Central memory CD8-positive, alpha-beta T cell (primary cell): Measurements from ENCODE around the gene NVL.

Source experiments
- ATAC-seq: fragments of 150-1000 bp; cut with Tn5 transposase; replicated peaks from 2 replicates; pipeline ENCODE4 v1.10.0; 2022; ENCODE audit warnings: mild to moderate bottlenecking, moderate FRiP score, moderate number of reproducible peaks; ENCODE audit not compliant: poor library complexity, severe bottlenecking; ENCODE audit errors: extremely low read depth
- DNase-seq, 2 donors: peaks; one replicate each; pipeline ENCODE4 v3.0.0; 2021; ENCODE audit warnings: low spot score in 2 of 2
- H3K27ac Mint-ChIP-seq: one replicate; pipeline ENCODE4 v1.8.0; 2022; ENCODE audit warnings: low read depth, mild to moderate bottlenecking, moderate library complexity, mixed read lengths
- H3K27me3 Mint-ChIP-seq: one replicate; pipeline ENCODE4 v1.8.0; 2022; ENCODE audit warnings: mixed read lengths
- H3K36me3 Mint-ChIP-seq: one replicate; pipeline ENCODE4 v1.8.0; 2022; ENCODE audit warnings: mild to moderate bottlenecking, moderate library complexity, mixed read lengths; ENCODE audit not compliant: insufficient read depth
- H3K4me1 Mint-ChIP-seq: one replicate; pipeline ENCODE4 v1.8.0; 2022; ENCODE audit warnings: mixed read lengths
- H3K4me3 Mint-ChIP-seq: one replicate; pipeline ENCODE4 v1.8.0; 2022; ENCODE audit warnings: mild to moderate bottlenecking, moderate library complexity, mixed read lengths
- H3K9me3 Mint-ChIP-seq: one replicate; pipeline ENCODE4 v1.8.0; 2022; ENCODE audit warnings: mixed read lengths

The NVL gene

DNA sequence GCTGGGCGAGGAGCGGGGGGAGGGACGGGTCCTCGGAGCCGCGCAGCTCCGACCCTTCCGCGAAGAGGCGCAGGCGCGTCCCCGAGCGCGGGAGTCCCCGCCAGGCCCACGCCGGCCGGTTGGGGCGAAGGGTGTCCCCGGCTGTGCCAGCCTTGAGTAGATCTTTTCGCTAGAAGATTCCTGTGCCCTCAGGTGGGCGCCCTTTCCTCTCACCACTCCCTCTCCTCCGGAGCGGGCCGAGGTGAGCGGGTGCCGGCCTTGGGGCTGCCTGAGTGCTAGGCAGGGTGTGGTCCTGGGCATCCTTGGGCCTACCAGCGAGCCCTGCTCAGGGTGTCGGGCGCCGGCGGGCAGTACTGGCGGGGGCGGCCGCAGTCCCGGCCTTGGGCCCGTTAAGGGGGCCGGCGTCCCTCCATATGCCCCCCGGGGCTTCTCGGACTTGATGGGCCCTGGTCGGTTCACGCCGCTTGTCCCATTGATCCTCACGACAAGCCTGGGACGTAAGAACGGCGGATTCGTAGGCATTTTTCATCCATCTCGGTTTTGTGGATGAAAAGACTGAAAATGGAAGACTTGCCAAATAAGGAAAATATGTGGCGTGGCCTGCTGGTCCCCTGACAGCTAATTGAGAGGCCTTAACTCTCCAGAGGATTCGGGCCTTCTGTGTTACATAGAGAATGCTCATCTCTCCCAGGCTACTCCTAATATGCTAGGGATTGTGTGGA, 146.2 kb downstream of the NVL start:
- no peaks in the 10 kb centered on the region for H3K9me3 Mint-ChIP-seq
- peak overlapping the region; percentile 78 for H3K4me3 Mint-ChIP-seq
- H3K36me3 Mint-ChIP-seq, result peaks cover 27% of the 10 kb centered on the region
- peaks cover 36% of the 10 kb centered on the region for H3K4me1 Mint-ChIP-seq
- peak overlapping the region; percentile 94 for H3K27ac Mint-ChIP-seq
- ATAC-seq, result peak; percentile 19
- peak; percentile 38 to 45 for DNase-seq
- H3K27me3 Mint-ChIP-seq, result no peaks in the 10 kb centered on the region

- H3K27ac Mint-ChIP-seq, result peak within 1 kb of the TSS; percentile 94
- peak; percentile 74 to 81 for DNase-seq
- no peaks in the 10 kb centered on the region for H3K27me3 Mint-ChIP-seq
- peak within 1 kb of the TSS; percentile 78 for H3K4me3 Mint-ChIP-seq
- H3K4me1 Mint-ChIP-seq, result peaks cover 31% of the 10 kb centered on the region
- H3K36me3 Mint-ChIP-seq, result peaks cover 24% of the 10 kb centered on the region
- no peaks in the 10 kb centered on the region for H3K9me3 Mint-ChIP-seq
- ATAC-seq, result peak; percentile 81
Observed at GRCh38 chr1:224182866-224183590, 146.9 kb downstream of the NVL start, which contains the start of gene DEGS1. DEGS1 (plus strand) TSS chr1:224183240; CDS start chr1:224183337, 97 bp downstream.

DNA sequence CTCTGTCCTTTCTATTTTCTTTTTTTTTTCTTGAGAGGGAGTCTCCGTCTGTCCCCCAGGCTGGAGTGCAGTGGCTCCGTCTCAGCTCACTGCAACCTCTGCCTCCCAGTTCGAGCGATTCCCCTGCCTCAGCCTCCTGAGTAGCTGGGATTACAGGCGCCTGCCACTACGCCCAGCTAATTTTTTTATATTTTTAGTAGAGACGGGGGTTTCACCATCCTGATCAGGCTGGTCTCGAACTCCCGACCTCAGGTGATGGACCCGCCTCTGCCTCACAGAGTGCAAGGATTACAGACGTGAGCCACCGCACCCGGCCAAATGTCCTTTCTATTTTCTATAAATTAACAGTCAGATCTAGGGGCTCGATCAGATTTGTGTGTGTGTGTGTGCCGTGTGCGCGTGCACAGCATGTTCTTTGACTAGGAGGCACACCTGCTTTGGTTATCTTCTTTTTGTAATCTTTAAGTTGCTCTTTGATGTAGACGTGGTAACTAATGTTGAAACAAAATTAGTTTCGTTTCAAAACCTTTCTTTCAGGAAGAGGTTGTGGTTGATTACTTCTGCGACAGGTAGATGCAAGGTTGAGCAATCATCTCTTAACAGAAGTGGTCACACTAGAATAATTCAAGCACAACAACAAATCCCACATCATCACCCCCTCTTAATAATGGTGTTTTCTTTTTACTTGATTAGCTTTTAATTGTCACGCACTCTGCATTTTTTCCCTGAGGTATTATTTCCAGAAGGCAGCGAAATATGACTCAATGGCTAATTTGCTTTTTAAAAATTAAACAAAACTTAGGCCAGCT, 147.7 kb downstream of the NVL start:
- peaks cover 24% of the 10 kb centered on the region for H3K36me3 Mint-ChIP-seq
- DNase-seq (peak; percentile 29 to 30), ATAC-seq (peak; percentile 63)
- H3K4me3 Mint-ChIP-seq, result peak overlapping the region; percentile 78
- peak overlapping the region; percentile 94 for H3K27ac Mint-ChIP-seq
- H3K4me1 Mint-ChIP-seq, result peaks cover 31% of the 10 kb centered on the region
- H3K9me3 Mint-ChIP-seq, result no peaks in the 10 kb centered on the region
- H3K27me3 Mint-ChIP-seq, result no peaks in the 10 kb centered on the region

DNA sequence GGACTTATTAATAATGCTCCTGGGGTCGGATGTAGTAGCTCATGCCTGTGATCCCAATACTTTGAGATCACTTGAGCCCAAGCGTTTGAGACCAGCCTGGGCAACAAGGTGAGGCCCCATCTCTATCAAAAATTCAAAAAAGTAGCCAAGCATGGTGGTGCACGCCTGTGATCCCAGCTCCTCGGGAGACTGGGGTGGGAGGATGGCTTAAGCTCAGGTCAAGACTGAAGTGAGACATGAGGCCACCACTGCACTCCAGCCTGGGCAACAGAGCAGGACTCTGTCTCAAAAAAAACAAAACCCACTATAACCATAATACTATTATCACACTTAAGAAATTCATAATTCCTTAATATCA, 148.5 kb downstream of the NVL start:
- peak overlapping the region; percentile 78 for H3K4me3 Mint-ChIP-seq
- ATAC-seq (no peak), DNase-seq (no peak)
- H3K4me1 Mint-ChIP-seq, result peaks cover 26% of the 10 kb centered on the region
- peaks cover 20% of the 10 kb centered on the region for H3K36me3 Mint-ChIP-seq
- no peaks in the 10 kb centered on the region for H3K9me3 Mint-ChIP-seq
- no peaks in the 10 kb centered on the region for H3K27me3 Mint-ChIP-seq
- peak overlapping the region; percentile 94 for H3K27ac Mint-ChIP-seq

- no peaks in the 10 kb centered on the region for H3K9me3 Mint-ChIP-seq
- H3K4me1 Mint-ChIP-seq, result peaks cover 26% of the 10 kb centered on the region
- ATAC-seq (no peak), DNase-seq (no peak)
- H3K27ac Mint-ChIP-seq, result no peak overlapping the region
- no peaks in the 10 kb centered on the region for H3K27me3 Mint-ChIP-seq
- no peak overlapping the region for H3K4me3 Mint-ChIP-seq
- peaks cover 20% of the 10 kb centered on the region for H3K36me3 Mint-ChIP-seq
Observed at GRCh38 chr1:224180783-224181452, 149.1 kb downstream of the NVL start.

DNA sequence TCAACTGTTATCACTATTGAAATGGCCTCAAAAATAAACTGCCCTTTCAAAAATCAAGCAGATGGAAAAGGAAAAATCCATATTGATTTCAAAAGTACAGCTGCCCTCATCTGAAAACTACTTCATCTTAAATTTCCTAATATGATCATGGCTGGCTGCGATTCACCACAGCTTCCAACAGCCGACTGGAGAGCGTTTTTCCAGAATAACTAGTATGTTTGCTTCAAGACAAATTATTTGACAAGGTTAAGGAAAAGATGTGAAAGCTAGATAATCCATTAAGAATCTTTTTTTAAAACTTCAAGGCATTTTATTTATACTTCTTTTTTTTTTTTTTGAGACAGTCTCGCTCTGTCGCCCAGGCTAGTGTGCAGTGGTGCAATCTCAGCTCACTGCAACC, 151.1 kb downstream of the NVL start:
- ATAC-seq, result no peak
- H3K27ac Mint-ChIP-seq, result no peak overlapping the region
- H3K36me3 Mint-ChIP-seq, result peaks cover 15% of the 10 kb centered on the region
- peaks cover 10% of the 10 kb centered on the region for H3K4me1 Mint-ChIP-seq
- H3K27me3 Mint-ChIP-seq, result no peaks in the 10 kb centered on the region
- H3K9me3 Mint-ChIP-seq, result no peaks in the 10 kb centered on the region
- no peak for DNase-seq
- H3K4me3 Mint-ChIP-seq, result no peak overlapping the region

GRCh38 chr1:224177356-224177999, 152.5 kb downstream of the NVL start:
- ATAC-seq (no peak), DNase-seq (no peak)
- Mint-ChIP-seq H3K4me3 (no peak overlapping the region), H3K9me3 (no peaks in the 10 kb centered on the region), H3K4me1 (peaks cover 9% of the 10 kb centered on the region), H3K36me3 (peaks cover 7% of the 10 kb centered on the region), H3K27ac (no peak overlapping the region), H3K27me3 (no peaks in the 10 kb centered on the region)
